Hepatocyte (in vitro differentiated cells): ENCODE results near the gene ABHD2. TPM values are rescaled to one million over a fixed set of nuclear protein-coding genes. Genes with fewer than 3 reads are reported as not detected.

ENCODE experiments used
- DNase-seq: peaks from one replicate; pipeline ENCODE4 v3.0.0-alpha.2; 2016; ENCODE audit warnings: low spot score
- H2AFZ ChIP-seq: fragments of 200-600 bp; sonication (generic); 2 replicates; pipeline ENCODE4 v1.6.0; 2016; ENCODE audit warnings: antibody characterized with exemption, mild to moderate bottlenecking
- H3K27ac ChIP-seq: fragments of 200-600 bp; sonication (generic); 2 replicates; pipeline ENCODE4 v1.5.1; 2016; ENCODE audit warnings: mild to moderate bottlenecking
- H3K27me3 ChIP-seq: fragments of 200-600 bp; sonication (generic); 2 replicates; pipeline ENCODE4 v1.6.1; 2016
- H3K36me3 ChIP-seq: fragments of 200-600 bp; sonication (generic); replicated peaks from 2 replicates; pipeline ENCODE4 v1.5.1; 2016; ENCODE audit warnings: low read depth; ENCODE audit not compliant: insufficient read depth
- H3K4me1 ChIP-seq: fragments of 200-600 bp; sonication (generic); 2 replicates; pipeline ENCODE4 v1.5.1; 2016; ENCODE audit warnings: mild to moderate bottlenecking, moderate library complexity; ENCODE audit not compliant: insufficient read depth
- H3K4me2 ChIP-seq: fragments of 200-600 bp; sonication (generic); 2 replicates; pipeline ENCODE4 v1.6.0; 2016
- H3K4me3 ChIP-seq: fragments of 200-600 bp; sonication (generic); 2 replicates; pipeline ENCODE4 v1.5.1; 2016; ENCODE audit warnings: mild to moderate bottlenecking
- H3K79me2 ChIP-seq: fragments of 200-600 bp; sonication (generic); 2 replicates; pipeline ENCODE4 v1.6.0; 2017; ENCODE audit warnings: mild to moderate bottlenecking
- H3K9me2 ChIP-seq: fragments of 200-600 bp; sonication (generic); replicated peaks from 2 replicates; pipeline ENCODE4 v1.6.0; 2017; ENCODE audit warnings: mild to moderate bottlenecking; ENCODE audit not compliant: insufficient read depth
- H3K9me3 ChIP-seq: fragments of 200-600 bp; sonication (generic); 2 replicates; pipeline ENCODE4 v1.5.1; 2016; ENCODE audit warnings: low read depth, mild to moderate bottlenecking
- H4K20me1 ChIP-seq: fragments of 200-600 bp; sonication (generic); 2 replicates; pipeline ENCODE4 v1.6.0; 2016; ENCODE audit warnings: mild to moderate bottlenecking; ENCODE audit not compliant: insufficient read depth, poor library complexity, severe bottlenecking
- EZH2 ChIP-seq: fragments of 200-600 bp; sonication (generic); IDR thresholded peaks from 2 replicates; pipeline ENCODE4 v1.6.1; 2016; ENCODE audit warnings: antibody characterized with exemption, mild to moderate bottlenecking, borderline replicate concordance
- EZH2phosphoT487 ChIP-seq: fragments of 200-600 bp; sonication (generic); IDR thresholded peaks from one replicate; pipeline ENCODE4 v1.6.1; 2018; ENCODE audit warnings: antibody characterized with exemption, mild to moderate bottlenecking, low read depth, moderate library complexity; ENCODE audit not compliant: unreplicated experiment, severe bottlenecking
- WGBS: methylation state at CpG from one replicate; pipeline ENCODE4 v1.1.6; 2016; ENCODE audit warnings: low lambda C conversion rate; ENCODE audit errors: missing lambda C conversion rate; 5-methylcytosine and 5-hydroxymethylcytosine counted together
- polyA plus RNA-seq: library from polyadenylated mRNA; unstranded; fragments of >200 nt; fragmentation: Nextera tagmentation; extraction: Ambion mirVana; gene quantifications from 2 replicates; pipeline ENCODE4 v1.2.1, GENCODE V29; 2016
- total RNA-seq: library from RNA; depleted of rRNA; stranded (reverse); fragments of >200 nt; gene quantifications from 2 replicates; pipeline ENCODE4 v1.2.3, GENCODE V29; 2014
- TF ChIP-seq, protein P1 (sequence below): fragments of 200-600 bp; sonication (generic); IDR thresholded peaks from 2 replicates; pipeline ENCODE4 v1.5.1; 2016; ENCODE audit warnings: antibody characterized with exemption, mild to moderate bottlenecking; ENCODE audit not compliant: poor library complexity

The ABHD2 gene
- total and polyA plus RNA-seq, 2 experiments from 2014 or later, result 11.7 to 59.7 TPM

DNA sequence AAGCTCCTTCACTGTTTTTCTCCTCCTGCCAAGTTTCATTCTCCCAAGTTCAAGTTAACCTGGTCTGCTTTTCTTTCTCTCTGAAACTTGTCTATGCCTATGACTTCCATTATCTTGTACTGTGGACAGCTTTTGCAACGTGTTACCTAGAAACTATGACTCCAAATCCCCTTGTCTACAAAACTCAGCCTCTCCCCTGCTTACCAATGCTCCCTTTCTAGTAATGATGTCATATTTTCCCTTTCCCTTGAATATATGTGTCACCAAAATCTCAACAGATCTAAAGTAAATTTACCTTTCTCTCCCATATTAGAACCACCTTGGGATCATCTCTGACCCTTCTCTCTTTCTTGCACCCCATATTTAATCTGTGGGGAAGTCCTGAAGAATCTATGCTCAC, 10.5 kb upstream of the ABHD2 start:
- Histone ChIP-seq H3K9me3 (no peaks in the 10 kb centered on the region), H3K4me2 (no peak overlapping the region), H3K27ac (no peak overlapping the region), H3K4me3 (no peak overlapping the region), H3K27me3 (no peaks in the 10 kb centered on the region), H3K79me2 (no peaks in the 10 kb centered on the region), H3K9me2 (no peaks in the 10 kb centered on the region), H2AFZ (no peak overlapping the region), H4K20me1 (no peaks in the 10 kb centered on the region), H3K36me3 (no peaks in the 10 kb centered on the region), H3K4me1 (peaks cover 5% of the 10 kb centered on the region)
- DNase-seq, result no peak
- TF ChIP-seq, protein P1, sequence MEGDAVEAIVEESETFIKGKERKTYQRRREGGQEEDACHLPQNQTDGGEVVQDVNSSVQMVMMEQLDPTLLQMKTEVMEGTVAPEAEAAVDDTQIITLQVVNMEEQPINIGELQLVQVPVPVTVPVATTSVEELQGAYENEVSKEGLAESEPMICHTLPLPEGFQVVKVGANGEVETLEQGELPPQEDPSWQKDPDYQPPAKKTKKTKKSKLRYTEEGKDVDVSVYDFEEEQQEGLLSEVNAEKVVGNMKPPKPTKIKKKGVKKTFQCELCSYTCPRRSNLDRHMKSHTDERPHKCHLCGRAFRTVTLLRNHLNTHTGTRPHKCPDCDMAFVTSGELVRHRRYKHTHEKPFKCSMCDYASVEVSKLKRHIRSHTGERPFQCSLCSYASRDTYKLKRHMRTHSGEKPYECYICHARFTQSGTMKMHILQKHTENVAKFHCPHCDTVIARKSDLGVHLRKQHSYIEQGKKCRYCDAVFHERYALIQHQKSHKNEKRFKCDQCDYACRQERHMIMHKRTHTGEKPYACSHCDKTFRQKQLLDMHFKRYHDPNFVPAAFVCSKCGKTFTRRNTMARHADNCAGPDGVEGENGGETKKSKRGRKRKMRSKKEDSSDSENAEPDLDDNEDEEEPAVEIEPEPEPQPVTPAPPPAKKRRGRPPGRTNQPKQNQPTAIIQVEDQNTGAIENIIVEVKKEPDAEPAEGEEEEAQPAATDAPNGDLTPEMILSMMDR, result no peak
- TF ChIP-seq EZH2phosphoT487 (no peak), EZH2 (no peak)
- WGBS, result 33% methylated on average over 1 of the region's 1 CpG

DNA sequence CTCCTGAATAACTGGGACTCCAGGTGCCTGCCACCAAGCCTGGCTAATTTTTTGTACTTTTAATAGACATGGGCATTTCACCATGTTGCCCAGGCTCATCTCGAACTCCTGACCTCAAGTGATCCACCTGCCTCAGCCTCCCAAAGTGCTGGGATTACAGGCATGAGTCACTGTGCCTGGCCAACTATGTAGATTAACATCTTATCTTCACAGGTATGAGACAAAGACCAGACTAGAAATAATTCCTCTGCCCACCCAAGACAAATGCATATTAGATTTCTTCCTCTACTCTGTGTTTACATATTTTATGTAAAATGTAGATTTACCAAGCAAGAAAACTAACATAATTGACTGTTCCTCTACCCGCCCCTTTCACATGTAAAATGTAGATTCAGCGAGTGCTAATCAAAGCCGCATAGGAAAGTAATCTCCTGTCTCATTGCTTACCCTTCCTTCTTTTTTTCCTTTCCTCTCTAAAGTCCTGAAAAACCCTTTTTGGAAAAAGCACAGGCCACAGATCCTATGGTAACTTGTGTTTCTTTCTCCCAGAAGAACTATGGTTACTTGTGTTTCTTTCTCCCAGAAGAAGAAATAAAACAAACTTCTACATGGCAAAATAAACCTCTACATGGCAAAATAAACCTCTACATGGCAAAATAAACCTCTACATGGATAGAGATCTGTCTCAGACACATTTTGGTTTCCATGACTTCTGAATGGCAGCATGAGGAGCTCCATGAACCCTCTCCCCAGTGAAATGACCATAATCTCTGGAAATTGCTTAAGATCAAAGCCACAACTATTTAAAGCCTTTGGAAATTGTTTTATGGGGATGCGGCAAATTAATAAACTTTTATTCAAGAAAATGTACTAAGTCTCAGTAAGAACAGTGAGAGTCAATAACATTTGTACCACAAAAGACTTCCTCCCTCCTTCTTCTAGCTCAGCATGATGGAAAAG, 9.1 kb upstream of the ABHD2 start:
- H3K36me3 ChIP-seq, result no peaks in the 10 kb centered on the region
- H3K4me3 ChIP-seq, result no peak overlapping the region
- WGBS, result 88% methylated on average over 5 of the region's 5 CpGs
- no peaks in the 10 kb centered on the region for H3K27me3 ChIP-seq
- no peaks in the 10 kb centered on the region for H3K9me3 ChIP-seq
- DNase-seq, result no peak
- H3K4me2 ChIP-seq, result no peak overlapping the region
- no peaks in the 10 kb centered on the region for H3K79me2 ChIP-seq
- no peak overlapping the region for H3K27ac ChIP-seq
- peaks cover 5% of the 10 kb centered on the region for H3K4me1 ChIP-seq
- no peaks in the 10 kb centered on the region for H3K9me2 ChIP-seq
- no peak overlapping the region for H2AFZ ChIP-seq
- no peak for TF ChIP-seq EZH2
- TF ChIP-seq EZH2phosphoT487, result no peak
- TF ChIP-seq, protein P1, result no peak
- H4K20me1 ChIP-seq, result no peaks in the 10 kb centered on the region

DNA sequence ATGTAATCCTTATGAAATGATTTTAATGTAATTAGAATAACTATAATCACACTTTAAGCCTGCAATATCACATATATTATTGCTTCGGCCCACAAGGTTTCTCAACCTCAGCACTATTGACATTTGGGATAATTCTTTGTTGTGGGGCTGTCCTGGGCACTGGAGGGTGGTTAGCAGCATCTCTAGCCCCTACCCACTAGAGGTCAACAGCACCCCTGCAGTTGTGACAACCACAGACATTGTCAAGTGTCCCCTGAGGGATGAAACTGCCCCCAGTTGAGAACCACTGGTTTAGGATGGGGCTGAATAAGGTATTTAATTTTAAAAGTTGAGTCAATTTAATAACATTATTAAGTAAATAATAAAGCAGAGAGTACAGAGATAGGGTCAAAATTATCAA, 6.4 kb upstream of the ABHD2 start:
- no peak overlapping the region for H2AFZ ChIP-seq
- WGBS, result 96% methylated on average over 1 of the region's 1 CpG
- H3K4me3 ChIP-seq, result no peak overlapping the region
- H4K20me1 ChIP-seq, result no peaks in the 10 kb centered on the region
- H3K36me3 ChIP-seq, result no peaks in the 10 kb centered on the region
- no peaks in the 10 kb centered on the region for H3K27me3 ChIP-seq
- peaks cover 8% of the 10 kb centered on the region for H3K4me1 ChIP-seq
- H3K4me2 ChIP-seq, result no peak overlapping the region
- TF ChIP-seq EZH2phosphoT487, result no peak
- TF ChIP-seq, protein P1, result no peak
- TF ChIP-seq EZH2, result no peak
- H3K27ac ChIP-seq, result no peak overlapping the region
- H3K9me2 ChIP-seq, result no peaks in the 10 kb centered on the region
- no peaks in the 10 kb centered on the region for H3K9me3 ChIP-seq
- H3K79me2 ChIP-seq, result no peaks in the 10 kb centered on the region
- DNase-seq, result no peak
